HFFc6 (cell line): ENCODE measurements around the gene LDLRAD4. TPM values are rescaled to one million over a fixed set of nuclear protein-coding genes. Genes with fewer than 3 reads are reported as not detected.

Source experiments
- DNase-seq: peaks from one replicate; pipeline ENCODE4 v3.0.0-alpha.2; 2018
- H3K27ac Mint-ChIP-seq: 2 replicates; pipeline ENCODE4 v1.8.0; 2020; ENCODE audit warnings: mild to moderate bottlenecking, mixed read lengths
- H3K27me3 Mint-ChIP-seq: 2 replicates; pipeline ENCODE4 v1.8.0; 2021; ENCODE audit warnings: mild to moderate bottlenecking, moderate library complexity, mixed read lengths; ENCODE audit not compliant: insufficient read depth
- H3K36me3 Mint-ChIP-seq: 2 replicates; pipeline ENCODE4 v1.8.0; 2021; ENCODE audit warnings: low read depth, mixed read lengths
- H3K4me1 Mint-ChIP-seq: 2 replicates; pipeline ENCODE4 v1.8.0; 2020; ENCODE audit warnings: low read depth, mixed read lengths
- H3K4me3 Mint-ChIP-seq: 2 replicates; pipeline ENCODE4 v1.8.0; 2020; ENCODE audit warnings: mild to moderate bottlenecking, moderate library complexity, mixed read lengths
- H3K9me3 Mint-ChIP-seq: 2 replicates; pipeline ENCODE4 v1.8.0; 2020; ENCODE audit warnings: mild to moderate bottlenecking, mixed read lengths
- CTCF ChIP-seq: fragments of 200-600 bp; sonication (generic); IDR thresholded peaks from 2 replicates; pipeline ENCODE4 v1.5.0; 2021; ENCODE audit warnings: antibody characterized with exemption, mild to moderate bottlenecking
- total RNA-seq, 6 experiments: library from RNA; stranded (reverse); fragmentation: NEBNext Ultra II Directional; extraction: Animal tissue kit (Norgen Biotek cat#: 25700); gene quantifications; 2 replicates in 1 of 6; 3 replicates in 5 of 6; pipeline ENCODE4 v1.2.3, GENCODE V29; 2021

LDLRAD4 gene
- total RNA-seq, 6 experiments from 2014 or later = not detected

GRCh38 chr18:13403786-13404549 lies 185.4 kb downstream of the LDLRAD4 start:
- no peak for DNase-seq
- Mint-ChIP-seq H3K4me1 (no peaks in the 10 kb centered on the region), H3K27ac (no peak overlapping the region), H3K9me3 (peaks cover 23% of the 10 kb centered on the region; the same call in 1 of the 2 replicates), H3K4me3 (no peak overlapping the region), H3K36me3 (no peaks in the 10 kb centered on the region; the same call in 1 of the 2 replicates), H3K27me3 (peaks cover 12% of the 10 kb centered on the region)
- TF ChIP-seq CTCF = no peak

- Mint-ChIP-seq H3K36me3 (no peaks in the 10 kb centered on the region; the same call in 1 of the 2 replicates), H3K27me3 (peaks cover 12% of the 10 kb centered on the region), H3K4me1 (no peaks in the 10 kb centered on the region), H3K4me3 (no peak overlapping the region), H3K27ac (no peak overlapping the region), H3K9me3 (peaks cover 22% of the 10 kb centered on the region; the same call in 1 of the 2 replicates)
- no peak for DNase-seq
- no peak for TF ChIP-seq CTCF
These were observed 186.9 kb downstream of the LDLRAD4 start for GRCh38 chr18:13405305-13406038.

- H3K9me3 Mint-ChIP-seq = peaks cover 17% of the 10 kb centered on the region
- H3K4me3 Mint-ChIP-seq = no peak overlapping the region
- no peaks in the 10 kb centered on the region; the same call in 1 of the 2 replicates for H3K36me3 Mint-ChIP-seq
These were observed 187.6 kb downstream of the LDLRAD4 start for GRCh38 chr18:13406049-13406615.

GRCh38 chr18:13406736-13407135 lies 188.2 kb downstream of the LDLRAD4 start:
- no peak for DNase-seq
- Mint-ChIP-seq H3K36me3 (no peaks in the 10 kb centered on the region; the same call in 1 of the 2 replicates), H3K27ac (no peak overlapping the region), H3K9me3 (peaks cover 23% of the 10 kb centered on the region), H3K4me1 (no peaks in the 10 kb centered on the region), H3K4me3 (no peak overlapping the region), H3K27me3 (peaks cover 12% of the 10 kb centered on the region)
- TF ChIP-seq CTCF = no peak

More at GRCh38 chr18:13406049-13406615, 187.6 kb downstream of the LDLRAD4 start:
- TF ChIP-seq CTCF = no peak
- Mint-ChIP-seq H3K27me3 (peaks cover 12% of the 10 kb centered on the region), H3K4me1 (no peaks in the 10 kb centered on the region), H3K27ac (no peak overlapping the region)
- no peak for DNase-seq

- TF ChIP-seq CTCF = no peak
- peaks cover 24% of the 10 kb centered on the region for H3K9me3 Mint-ChIP-seq
- no peak overlapping the region for H3K27ac Mint-ChIP-seq
- no peaks in the 10 kb centered on the region; the same call in 1 of the 2 replicates for H3K36me3 Mint-ChIP-seq
- peaks cover 12% of the 10 kb centered on the region for H3K27me3 Mint-ChIP-seq
- no peaks in the 10 kb centered on the region for H3K4me1 Mint-ChIP-seq
- H3K4me3 Mint-ChIP-seq = no peak overlapping the region
- no peak for DNase-seq
These were observed 188.9 kb downstream of the LDLRAD4 start for GRCh38 chr18:13407484-13407883.
